HG03558 (cell line): ENCODE results near the gene ADAMTS17.
"Not testable (repeated sequence)": the region's sequence is repeated elsewhere in the genome, so short reads cannot be mapped to it uniquely, and the experiment has no call there.

Source experiments
- ATAC-seq: cut with Tn5 transposase; IDR thresholded peaks from one replicate; pipeline ENCODE4 v1.9.1; 2021; ENCODE audit warnings: moderate number of reproducible peaks; ENCODE audit not compliant: unreplicated experiment; ENCODE audit errors: extremely low read depth

ADAMTS17 gene

GRCh38 chr15:99989095-99989494 is 352.7 kb downstream of the ADAMTS17 start:
- ATAC-seq: no peak

DNA sequence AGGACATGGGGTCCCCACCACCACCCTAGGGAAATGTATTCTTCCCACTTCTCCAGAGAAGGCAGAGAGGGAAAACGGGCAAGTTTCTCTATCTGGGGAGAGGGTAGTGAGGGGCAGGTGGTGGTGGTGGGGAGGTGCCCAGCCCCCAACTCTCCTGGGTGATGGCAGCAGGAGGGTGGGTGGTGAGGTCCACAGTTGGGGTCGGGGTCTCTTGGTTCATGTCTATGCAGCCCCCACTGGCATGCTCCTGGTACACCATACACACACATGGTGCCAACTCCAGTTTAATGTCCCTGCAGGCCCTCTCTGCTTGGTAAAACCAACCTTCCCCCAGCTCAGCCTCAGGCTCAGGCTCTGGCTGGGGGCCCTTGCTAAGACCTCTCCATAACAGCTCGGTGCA is 354.1 kb downstream of the ADAMTS17 start:
- ATAC-seq: no peak

GRCh38 chr15:99987119-99987506 is 354.7 kb downstream of the ADAMTS17 start:
- no peak for ATAC-seq

DNA sequence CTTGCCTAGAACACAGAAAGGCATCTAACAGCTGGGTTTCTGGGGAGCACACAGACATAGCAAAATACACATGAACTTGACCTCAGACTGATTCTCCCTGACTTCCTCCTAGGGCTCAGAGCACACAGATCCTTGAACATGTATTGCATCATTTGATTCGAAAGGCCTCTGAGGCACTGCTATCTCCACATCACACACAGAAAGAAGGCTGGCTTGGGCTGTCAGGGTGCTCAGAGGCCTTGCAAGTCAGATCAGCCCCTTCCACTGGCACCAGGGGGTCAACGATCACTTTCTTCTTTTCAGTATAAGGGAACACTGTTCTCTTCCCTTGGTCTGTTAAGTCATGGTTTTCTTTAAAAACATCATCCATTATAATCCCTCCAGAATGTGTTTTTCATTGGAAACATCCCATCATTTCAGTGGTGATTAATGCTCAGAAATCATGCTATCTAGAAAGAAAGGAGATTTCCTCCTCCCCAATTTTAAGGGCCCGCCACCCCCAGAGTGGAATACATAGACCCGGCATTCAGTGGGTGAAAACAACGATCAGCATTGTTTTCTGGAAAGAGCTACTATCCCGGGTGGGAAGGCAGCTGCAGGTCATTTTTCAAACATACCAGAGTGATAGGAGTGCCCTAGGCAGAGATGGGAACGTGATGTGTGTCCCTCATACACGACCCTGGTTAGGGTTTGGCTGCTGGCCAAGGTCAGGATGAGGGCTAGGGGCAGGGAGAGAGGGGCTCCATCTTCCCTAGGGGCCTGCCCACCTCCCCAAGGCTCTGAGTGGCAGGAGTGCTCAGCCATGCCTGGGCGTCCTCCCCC is 355.3 kb downstream of the ADAMTS17 start:
- no peak for ATAC-seq

GRCh38 chr15:99985878-99986277 is 355.9 kb downstream of the ADAMTS17 start:
- ATAC-seq: no peak

- no peak for ATAC-seq
These were observed 357.1 kb downstream of the ADAMTS17 start for GRCh38 chr15:99984491-99985243.

GRCh38 chr15:99983886-99984286 is 357.9 kb downstream of the ADAMTS17 start:
- ATAC-seq: no peak

GRCh38 chr15:99983171-99983885 is 358.4 kb downstream of the ADAMTS17 start:
- ATAC-seq: no peak

GRCh38 chr15:99982662-99983061 is 359.1 kb downstream of the ADAMTS17 start:
- no peak for ATAC-seq

- no peak for ATAC-seq
These were observed 359.7 kb downstream of the ADAMTS17 start for GRCh38 chr15:99981839-99982658.

GRCh38 chr15:99981191-99981647 is 360.6 kb downstream of the ADAMTS17 start:
- no peak for ATAC-seq

GRCh38 chr15:99980752-99981151 is 361.0 kb downstream of the ADAMTS17 start:
- ATAC-seq: no peak

DNA sequence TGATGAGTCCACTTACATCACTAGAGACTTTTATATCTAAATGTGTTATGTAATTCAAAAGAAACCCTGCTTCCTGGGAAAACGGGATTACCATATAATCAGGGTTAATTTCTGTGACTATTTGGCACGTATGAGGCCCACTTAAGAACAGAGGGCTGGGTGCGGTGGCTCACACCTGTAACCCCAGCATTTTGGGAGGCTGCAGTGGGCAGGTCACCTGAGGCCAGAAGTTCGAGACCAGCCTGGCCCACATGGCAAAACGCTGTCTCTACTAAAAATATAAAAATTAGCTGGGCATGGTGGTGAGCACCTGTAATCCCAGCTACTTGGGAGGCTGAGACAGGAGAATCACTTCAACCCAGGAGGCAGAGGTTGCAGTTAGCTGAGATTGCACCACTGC is 361.9 kb downstream of the ADAMTS17 start:
- ATAC-seq: not testable (repeated sequence)

- no peak for ATAC-seq
These were observed 362.4 kb downstream of the ADAMTS17 start for GRCh38 chr15:99979371-99979770.

DNA sequence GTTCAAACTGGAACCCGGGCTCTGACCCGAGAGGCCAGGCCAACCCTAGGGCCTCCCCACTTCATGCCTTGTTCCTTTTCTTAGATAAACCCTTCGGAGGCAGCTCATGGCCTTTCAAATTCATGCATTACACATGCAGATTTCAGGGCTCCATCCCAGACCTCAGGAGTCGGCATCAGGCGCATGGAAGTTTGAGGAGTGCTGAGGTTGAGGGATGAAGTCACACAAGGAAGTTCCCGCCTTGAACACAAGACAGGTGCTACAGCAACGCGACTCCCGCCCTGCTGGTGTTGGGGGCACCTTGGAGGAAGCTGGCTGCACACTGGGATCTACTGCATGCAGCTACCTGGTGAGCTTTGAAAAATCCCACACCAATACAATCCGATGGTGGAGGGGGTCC is 363.3 kb downstream of the ADAMTS17 start:
- ATAC-seq: no peak

- ATAC-seq: no peak
These were observed 363.8 kb downstream of the ADAMTS17 start for GRCh38 chr15:99977929-99978328.

DNA sequence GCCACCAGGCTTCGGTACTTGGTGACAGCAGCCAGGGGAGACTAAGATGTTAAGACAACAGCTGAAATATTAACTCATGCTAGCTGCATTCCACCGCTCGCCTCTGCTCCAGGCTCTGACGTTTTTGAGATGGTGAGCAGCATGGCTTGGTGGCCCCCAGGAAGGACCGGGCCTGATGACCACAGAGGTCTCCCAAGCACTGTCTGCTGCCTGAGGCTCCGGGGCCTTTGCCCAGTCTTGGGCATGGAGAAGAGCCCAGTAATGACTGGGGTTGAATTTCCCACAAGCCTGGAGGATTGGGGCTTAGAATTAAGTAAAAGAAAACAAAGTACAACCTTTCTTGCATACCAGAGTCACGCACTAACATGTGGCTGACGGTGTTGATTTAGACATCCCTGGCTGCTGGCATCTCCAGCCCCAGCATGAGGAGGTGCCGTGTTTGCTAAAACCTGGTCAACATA is 364.9 kb downstream of the ADAMTS17 start:
- ATAC-seq: no peak

- no peak for ATAC-seq
These were observed 365.8 kb downstream of the ADAMTS17 start for GRCh38 chr15:99976000-99976399.

GRCh38 chr15:99974246-99974645 is 367.5 kb downstream of the ADAMTS17 start:
- no peak for ATAC-seq

DNA sequence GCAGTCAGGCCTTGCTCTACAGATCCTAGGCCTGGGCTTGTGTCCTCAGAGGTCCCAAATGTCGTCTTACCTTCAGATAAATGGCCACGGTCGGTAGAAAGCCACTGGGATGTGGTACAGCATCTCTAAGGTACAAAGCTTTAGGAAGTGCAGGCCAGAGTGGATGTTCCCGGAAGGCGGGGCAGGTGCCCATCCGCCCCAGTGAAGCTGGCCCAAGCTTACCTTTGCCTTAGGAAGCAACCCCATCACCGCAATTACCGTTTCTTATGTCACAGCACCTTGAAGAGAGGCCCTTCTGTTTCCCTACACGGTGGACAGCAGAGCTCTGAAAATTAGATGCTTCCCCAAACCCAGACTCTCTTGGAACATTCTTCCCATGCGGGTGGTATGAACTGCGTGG is 368.4 kb downstream of the ADAMTS17 start:
- no peak for ATAC-seq
